GM21619 (cell line): ENCODE data around the gene HPX.

Source experiments
- ATAC-seq: cut with Tn5 transposase; IDR thresholded peaks from one replicate; pipeline ENCODE4 v1.9.1; 2021; ENCODE audit not compliant: unreplicated experiment

HPX gene

DNA sequence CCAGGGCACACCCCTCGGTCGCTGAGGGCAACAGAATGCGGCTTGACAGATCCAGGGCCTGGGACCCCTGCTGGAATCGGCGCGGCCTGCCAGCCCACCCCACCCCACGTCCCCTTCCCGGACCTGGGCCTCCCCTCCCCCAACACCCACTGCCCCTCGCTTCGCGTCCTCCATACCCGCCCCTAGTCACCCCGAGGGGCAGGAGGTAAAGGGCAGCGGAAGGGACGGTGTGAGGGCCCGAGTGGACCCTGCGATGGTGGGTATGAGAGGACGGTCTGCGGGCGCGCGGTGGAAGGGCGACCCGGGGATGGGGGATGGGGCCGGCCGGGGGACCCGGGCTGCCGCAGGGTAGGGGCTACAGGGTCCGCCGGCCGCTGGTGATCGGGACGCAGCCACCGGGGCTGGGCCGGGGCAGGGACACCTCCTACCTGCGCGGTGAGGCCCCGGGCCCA lies 22.2 kb downstream of the HPX start:
- ATAC-seq: peak; percentile 9

GRCh38 chr11:6417907-6418556 lies 22.8 kb downstream of the HPX start:
- no peak for ATAC-seq

DNA sequence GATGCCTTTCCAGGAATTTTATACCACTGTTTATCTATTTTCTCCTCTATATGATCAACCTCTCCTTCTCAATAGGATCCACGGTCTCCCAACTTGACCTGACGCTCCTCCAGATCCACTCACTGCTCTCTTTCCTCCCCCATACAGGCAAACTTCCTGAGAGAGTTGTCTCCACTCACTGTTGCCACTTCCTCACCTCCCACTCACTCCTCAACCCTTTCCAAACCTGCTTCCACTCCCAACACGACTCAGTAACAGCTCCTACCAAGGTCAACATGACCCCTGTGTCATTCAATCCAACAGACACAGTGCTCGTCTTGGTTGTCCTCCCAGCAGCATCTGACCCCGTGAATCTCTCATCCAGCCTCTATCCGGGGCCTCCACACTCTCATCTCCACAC lies 25.0 kb downstream of the HPX start:
- no peak for ATAC-seq

- no peak for ATAC-seq
Observed at GRCh38 chr11:6414874-6415328, 25.9 kb downstream of the HPX start.

- ATAC-seq: no peak
Observed at GRCh38 chr11:6413791-6414201, 27.0 kb downstream of the HPX start.

DNA sequence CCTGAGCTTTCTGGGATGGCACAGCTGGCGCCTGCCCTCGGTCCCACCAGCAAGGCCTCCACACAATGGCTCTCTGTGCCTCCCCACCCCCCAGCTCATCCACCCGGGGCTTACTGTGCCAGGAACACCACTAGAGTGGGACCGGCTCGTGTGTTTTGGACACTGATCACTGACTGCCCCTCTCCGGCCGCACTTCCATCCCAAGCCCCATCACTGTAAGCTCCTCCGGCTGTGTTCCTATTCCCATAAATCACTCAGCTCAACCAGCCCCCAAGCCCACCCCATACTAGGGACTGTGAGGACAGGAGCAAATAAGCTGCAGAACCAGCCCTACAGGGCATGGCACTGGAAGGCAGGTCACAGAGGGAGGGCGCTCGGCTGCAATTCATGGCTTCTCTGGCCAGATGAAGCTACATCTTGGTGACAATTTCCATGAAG lies 29.2 kb downstream of the HPX start:
- ATAC-seq: no peak

DNA sequence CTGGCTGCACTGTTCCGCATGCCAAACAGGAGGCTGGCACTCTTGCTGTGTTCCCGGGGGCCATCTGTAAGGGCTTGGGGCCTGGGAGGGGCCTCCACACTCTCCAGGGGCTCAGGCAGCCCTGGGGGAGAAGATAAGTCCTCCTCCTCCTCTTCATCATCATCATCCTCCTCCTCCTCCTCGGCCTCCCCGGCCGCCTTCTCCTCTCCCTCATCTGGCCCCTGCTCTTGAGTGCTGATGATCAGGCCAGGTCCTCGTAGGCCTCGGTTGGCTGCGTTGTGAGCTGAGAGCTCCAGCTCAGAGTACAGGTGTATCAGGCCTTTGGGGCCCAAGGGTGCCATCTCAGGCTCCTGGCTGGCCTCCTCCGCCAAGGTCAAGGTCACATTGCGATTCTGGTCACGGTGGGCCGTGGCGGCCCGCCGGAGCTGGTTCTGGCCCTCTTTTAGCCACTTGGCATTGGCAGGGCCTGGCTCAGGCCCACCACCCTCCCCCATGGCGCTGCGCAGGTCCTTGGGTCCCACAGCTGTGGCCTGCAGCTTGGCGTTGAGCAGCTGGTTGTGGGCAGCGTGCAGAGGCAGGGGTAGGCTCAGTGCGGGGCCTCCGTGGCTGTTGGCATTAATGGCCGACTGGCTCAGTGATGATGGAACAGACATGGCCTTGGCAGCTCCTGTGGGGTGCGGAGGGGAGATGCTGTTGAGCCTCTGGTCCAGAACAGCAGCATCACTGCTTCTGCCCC lies 29.9 kb downstream of the HPX start:
- no peak for ATAC-seq

DNA sequence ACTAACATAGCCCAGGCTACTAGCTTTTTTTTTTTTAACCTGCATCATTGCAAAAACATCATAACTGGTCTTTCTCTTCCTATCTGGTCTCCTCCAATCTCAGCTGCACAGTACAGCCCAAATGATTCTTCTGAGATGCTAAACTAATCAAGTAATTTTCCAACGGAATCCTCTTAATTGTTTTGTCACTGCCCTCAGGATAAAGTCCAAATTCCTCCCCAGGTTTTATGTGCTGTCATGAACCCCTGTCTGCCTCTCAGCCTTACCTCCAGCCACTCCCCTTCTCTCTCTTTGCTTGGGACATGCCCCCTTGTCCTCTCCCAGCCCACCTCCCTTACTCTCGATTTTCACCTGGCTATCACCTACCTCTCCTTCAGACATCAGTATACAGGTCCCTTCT lies 34.4 kb downstream of the HPX start:
- ATAC-seq: no peak

DNA sequence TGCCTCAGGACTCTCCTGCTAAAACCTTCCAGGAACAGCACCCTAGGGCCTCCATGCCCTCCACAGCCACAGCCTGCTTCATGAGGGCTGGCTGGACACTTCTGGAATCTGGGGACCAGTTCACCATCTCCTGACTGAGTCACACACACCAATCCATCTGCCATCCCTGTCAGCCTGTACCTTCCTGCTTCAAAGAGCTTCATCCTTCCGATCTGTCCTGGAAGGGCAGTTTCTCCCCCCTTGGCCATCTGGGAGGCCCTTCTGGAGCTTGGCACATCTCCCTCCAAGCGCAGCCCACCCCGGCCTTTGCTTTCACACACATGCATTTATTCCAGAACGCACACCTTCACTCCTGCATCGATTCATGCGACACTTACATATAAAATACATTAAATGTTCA lies 34.9 kb downstream of the HPX start:
- ATAC-seq: no peak

- ATAC-seq: no peak
Observed at GRCh38 chr11:6405052-6405667, 35.6 kb downstream of the HPX start.

DNA sequence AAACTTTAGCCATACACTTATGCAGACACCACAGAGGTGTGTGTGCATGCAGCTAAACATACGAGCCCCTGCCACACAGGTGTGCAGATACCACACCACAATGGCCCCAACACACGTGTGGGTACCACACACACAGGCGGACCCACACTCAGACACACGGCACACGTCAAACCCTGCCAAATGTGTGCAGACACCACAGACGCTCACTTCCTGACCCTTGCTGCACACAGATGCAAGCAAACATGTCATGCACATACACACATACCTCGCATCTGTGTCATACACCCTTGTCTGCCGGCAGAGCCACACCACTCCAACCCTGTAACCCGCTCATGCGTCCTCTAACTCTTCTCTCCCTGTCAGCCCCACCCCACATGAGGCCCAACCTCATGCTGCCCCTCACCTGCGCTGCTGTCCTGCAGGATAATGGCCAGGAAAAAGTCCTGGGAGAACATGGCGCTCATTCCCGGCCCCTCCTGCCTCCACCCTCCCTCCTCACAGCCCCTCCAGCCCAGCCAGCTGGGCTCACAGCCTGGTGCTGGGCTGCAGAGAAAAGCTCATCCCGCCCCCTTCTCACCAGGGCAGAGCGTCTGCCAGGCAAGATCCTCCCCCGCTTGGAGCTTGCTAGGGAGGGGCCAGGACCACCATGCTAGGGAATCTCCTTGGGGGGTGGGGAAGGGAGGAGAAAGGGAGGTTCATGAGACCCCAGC lies 36.3 kb downstream of the HPX start:
- ATAC-seq: no peak

DNA sequence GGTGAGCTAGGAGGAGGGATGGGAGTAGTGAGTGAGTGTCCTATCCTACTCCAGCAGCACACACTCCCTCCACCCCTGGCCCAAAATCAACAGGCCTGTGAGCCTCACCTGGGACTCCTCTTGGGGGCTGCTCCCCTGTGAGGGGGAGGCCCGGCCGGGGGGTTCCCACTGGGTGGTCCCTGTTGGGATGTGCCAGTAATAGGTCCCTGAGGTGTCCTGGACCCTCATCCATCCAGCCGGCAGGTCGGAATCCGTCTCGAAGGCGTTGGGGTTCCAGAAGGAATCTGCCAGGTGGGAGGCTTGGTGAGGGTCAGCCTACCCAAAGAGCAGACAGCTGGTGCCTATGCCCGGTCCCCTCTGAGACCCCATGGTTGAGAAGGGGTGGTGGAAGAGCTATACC lies 37.2 kb downstream of the HPX start:
- no peak for ATAC-seq

DNA sequence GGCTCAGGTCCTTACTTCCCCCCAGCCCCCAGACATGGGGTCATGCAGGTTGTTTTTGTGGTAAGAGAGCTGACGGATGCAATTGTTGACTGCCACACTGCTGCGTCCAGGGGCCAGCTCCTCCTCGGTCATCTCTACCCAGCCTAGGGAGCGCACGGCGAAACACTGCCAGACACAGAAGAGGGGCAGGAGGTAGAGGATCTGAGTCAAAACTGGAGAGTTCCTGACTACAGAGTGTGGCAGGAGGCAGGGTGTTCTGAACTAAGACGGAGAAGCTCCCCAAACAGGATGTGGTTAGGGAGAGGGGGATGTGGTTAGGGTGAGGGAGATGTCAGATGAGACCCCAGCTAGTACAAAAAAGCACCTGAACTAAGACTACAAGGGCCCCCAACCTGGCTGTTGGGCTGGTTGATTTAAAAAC lies 38.2 kb downstream of the HPX start:
- ATAC-seq: peak; percentile 96

GRCh38 chr11:6402061-6402470 lies 38.7 kb downstream of the HPX start:
- peak; percentile 31 for ATAC-seq

- no peak for ATAC-seq
Observed at GRCh38 chr11:6401464-6401863, 39.3 kb downstream of the HPX start.

DNA sequence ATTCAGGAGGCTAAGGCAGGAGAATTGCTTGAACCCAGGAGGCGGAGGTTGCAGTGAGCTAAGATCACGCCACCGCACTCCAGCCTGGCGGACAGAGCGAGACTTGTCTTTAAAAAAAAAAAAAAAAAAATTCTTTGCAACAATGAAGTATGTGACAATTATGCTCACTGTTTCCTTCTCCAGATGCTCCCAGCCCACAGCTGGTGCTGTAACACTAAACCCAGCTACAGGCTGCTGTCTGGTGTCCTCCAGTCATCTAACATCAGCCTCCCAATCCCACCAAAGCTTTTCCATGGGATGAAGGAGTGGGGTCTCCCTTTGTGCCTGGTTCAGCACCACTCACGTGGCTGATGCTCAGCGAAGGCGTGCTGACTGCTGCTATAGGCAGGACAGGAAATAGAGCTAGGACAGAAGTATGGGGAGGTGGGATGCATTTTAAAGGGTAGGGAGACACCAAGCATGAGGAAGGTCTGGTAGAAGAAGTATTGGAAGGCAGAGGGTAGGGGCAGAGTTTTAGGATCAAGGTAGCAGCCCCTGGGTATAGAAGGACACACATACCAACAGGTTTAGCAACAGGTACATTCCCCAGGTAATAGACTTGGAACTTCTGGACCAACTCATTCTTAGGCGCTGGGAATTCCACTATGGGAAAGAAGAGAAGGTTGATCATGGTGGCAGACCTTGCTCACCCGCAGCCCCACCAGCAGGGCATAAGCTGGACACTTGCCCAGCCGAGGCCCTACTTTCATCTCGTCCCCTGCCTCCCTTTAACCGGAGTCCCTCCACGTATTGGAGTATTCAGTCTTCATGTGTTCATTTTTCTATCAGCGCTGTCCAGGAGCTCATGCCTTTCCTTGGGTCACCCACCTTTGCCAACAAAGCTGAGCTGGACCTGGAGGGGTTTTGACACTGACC lies 40.1 kb downstream of the HPX start:
- ATAC-seq: no peak

DNA sequence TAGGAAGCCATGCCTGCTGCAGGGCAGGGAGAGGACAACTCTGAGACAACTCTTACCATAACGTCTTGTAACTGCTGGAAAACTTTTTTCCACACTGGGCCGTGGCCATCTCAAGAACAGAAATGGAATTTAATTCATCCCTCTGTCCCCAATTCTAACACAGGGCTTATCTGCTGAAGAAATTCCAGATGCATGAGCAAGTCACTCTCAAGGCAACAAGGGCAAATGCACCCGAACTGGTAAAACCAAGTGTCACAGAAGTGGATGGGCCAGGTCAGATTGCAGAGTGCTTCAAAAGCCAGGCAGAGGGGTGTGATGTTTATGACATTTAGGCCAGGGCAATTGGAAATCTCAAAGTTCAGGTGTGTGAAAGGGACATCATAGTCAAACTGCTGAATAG lies 43.2 kb downstream of the HPX start:
- ATAC-seq: no peak

DNA sequence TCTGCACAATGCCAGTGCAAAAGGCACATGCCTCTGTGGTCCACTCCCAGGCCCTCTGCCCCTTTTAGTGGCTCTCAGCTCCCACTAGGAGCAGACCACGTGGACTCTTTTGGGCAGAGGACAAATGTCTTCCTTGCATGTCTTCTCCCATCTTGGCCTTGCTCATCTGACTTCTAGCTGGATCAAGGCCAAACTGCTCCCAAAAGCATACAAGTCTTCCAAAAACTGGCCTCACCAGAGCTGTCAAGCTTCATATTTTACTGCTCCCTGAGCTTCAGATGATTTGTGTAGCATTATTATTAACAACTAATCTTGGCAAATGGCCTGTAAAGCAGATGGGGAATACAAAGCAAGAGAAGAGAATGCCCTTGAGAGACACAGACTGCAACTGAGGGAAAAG lies 43.6 kb downstream of the HPX start:
- ATAC-seq: no peak

- ATAC-seq: no peak
Observed at GRCh38 chr11:6395470-6396060, 45.2 kb downstream of the HPX start.
